HS-27A (cell line): ENCODE data around the gene STAC.

ENCODE experiments used
- DNase-seq: peaks from one replicate; pipeline ENCODE4 v3.0.0-alpha.2; 2012; ENCODE audit warnings: low read depth, missing footprints

Gene STAC, protein sequence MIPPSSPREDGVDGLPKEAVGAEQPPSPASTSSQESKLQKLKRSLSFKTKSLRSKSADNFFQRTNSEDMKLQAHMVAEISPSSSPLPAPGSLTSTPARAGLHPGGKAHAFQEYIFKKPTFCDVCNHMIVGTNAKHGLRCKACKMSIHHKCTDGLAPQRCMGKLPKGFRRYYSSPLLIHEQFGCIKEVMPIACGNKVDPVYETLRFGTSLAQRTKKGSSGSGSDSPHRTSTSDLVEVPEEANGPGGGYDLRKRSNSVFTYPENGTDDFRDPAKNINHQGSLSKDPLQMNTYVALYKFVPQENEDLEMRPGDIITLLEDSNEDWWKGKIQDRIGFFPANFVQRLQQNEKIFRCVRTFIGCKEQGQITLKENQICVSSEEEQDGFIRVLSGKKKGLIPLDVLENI

DNA sequence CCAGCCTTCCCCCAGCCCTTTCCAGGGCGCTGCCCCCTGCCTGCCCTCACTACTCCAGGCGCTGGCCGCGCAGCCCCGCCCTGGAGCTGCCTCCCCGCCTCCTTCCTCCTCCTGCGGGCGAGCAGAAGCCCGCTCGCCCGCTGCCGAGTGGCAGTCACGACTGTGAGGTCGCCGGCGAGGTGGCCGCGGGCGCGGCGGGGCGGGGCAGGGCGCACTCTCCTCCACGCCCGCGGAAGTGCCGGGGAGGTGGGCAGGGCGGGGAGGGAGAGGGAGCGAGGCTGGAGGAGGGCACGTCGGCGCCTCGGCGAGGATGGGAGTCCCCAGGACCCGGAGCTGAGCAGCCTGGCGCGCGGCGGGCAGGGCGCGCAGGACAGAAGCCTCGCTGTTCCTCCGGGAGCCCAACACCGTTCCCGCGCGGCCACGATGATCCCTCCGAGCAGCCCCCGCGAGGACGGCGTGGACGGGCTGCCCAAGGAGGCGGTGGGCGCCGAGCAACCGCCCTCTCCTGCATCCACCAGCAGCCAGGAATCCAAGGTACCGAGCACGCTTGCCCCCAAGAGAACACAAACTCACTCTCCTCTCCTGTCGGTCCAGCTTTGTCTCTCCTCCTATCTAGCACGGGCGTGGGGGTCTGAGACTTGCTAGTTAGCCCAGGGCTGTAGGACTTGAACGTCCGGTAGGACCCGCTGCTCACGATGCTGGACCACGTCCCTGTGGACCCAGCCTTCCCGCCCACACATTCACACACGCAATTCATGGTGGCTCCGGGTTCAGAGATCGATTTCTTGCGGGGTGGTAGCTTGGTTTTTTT lies at the start of gene STAC:
Gene STAC (plus strand): TSS at position 284 of the 811 bp plus-strand sequence. CDS start 140 bp downstream, at position 424.
- no peak for DNase-seq

DNA sequence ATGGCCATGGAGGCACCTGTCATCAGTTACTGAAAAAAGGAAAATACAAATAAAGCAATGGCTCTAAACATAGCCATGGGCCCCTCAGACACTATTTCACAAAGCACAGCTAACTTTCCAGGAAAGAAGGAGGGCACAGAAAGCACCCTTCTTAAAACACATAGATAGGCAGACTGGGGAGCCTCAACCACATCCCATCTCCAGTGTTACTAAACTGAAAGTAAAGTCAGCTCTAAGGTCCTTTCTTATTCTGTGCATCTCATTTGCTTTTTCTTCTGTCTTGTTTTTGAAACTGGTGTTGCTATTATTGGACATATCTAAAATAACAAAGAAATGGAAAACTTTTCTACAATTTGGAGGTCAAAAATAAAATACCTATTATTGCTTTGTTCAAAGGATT lies 48.2 kb upstream of the STAC start:
- no peak for DNase-seq

DNA sequence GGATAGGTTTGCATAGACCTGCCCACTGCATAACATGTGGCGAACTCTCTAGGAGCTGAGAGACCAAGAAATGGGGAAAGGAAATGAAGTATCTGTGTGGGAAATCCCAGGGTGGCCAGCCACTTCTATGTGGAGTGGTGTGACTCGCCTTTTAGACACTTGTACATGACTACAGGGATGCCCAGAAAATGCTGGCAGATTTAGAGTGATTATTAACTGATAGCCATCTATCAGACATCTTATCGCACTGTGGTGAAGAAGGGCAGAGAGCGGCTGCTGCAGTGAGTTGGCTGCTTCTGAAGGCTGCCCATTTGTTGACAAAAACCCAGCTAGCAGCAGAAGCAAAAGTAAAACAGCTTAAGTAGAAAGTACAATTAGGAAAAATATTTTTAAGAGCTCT lies 18.1 kb upstream of the STAC start:
- DNase-seq = no peak

DNA sequence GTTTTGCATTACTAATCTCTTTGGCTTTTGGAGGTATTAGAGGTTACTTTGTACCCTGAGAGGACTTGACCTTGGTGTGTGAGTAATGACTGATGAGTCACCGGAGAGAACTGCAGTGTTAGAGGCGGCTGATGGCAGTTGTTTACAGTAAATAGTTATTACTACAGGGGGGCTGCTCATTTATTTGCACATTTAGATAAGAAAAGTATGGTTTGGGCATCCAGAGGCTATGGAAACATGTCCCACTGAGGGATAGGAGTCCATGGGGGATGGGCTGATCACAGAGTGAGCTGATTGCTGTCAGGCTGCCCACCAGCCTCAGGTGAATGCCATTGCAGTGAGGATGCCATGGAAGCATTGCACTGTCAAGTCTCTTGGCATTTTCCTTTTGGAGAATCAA lies 17.3 kb upstream of the STAC start:
- DNase-seq = peak; percentile 82

DNA sequence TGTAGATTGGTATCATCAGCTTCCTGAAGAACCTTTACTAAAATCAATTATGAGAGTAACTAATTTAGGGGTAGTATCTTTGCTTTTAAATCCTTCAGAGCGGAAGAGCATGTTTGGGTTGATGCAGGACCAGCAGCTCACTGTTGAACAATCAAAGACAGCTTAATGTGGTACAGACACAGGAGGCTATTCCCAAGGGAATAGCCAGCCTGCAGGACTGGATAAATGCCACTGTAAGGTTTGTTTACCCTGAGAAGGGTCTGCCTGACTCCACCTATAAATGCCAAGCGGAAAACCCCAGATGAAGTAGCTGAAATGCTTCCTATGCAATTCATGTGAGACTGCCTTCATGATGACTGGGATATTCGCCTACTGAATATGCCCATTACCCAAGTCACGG lies 16.0 kb upstream of the STAC start:
- DNase-seq = no peak

DNA sequence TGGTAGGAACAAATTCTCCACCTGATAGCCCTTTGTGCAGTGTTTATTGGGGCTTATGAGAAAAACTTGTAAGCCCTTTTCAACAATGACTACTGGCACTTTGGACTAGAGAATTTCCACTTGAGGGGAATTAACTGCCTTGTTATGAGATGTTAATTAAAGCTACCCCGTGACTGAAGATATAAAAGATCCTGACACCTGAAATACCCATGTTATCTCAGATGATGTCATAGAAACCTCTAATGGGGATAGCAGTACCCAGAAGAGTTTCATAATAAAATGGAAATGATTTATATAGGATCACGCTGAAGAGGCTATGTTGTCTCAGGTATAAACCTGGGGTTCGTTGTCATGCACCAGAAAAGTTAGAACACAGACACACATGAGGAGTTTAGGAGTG lies 14.5 kb upstream of the STAC start:
- DNase-seq = no peak

DNA sequence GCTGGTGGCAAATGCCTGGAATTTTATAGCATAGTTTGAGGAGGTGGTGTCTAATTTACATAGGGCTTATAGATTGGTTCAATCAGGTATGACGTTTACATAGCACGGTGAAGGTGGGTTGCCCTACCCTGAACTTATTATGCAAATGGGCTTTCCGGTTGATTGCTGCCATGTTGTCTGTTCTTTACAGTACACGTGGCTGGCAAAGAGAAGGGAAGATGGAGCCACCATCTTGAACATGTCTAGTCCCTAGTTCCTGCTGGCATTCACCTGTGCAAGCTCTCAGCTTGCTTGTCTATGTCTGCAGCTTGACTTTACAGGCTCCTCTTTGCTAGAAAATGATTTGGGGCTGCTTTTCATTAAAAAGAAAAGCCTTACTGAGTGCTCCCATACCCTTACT lies 14.0 kb upstream of the STAC start:
- no peak for DNase-seq

DNA sequence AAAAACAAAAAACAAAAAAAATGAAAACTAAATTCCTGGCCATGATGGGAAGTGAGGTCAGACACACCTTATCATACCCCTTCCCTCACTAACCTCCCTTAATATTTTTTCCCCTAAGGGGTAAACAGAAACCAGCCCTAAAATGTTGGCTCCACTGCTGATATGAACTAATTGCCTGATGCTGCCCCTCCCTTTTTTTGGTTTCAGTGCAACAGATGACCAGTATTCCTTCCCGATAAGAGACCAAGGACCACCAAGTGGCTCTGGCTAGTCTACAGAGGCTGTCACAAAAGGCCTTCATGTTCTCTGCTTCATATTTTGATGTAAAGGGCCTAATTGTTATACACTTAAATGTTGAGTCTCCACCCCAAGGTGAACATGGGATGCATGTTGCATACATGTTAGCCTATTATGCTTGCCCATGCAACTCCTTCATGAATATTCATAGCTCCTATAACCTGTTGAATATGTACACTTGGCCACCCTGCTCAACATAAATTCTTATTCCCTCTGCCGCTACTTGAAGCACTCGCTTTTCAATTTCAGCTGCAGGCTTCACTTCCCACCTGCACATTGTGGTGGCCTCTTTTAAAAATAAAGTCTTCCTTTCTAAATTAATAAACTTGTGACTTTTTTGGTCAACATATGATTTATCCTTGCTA lies 12.3 kb upstream of the STAC start:
- DNase-seq = no peak

DNA sequence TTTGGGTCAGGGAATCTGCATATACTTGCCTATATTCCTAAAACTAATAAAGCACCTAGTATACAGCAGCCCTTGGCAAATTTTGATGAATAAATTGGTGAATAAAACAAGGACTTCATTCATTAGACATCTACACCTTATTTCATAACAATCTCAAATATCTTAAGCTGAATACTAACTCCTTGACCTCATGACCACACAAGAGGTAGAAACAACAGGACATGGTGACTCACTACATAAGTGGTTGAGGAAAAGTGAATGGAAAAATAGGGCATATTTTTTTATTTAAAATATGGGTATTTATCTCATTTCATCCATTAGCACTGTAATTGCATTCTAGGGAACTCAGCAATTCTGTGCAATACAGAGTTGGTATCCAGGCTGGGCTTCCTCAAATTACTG lies 7.8 kb upstream of the STAC start:
- no peak for DNase-seq

DNA sequence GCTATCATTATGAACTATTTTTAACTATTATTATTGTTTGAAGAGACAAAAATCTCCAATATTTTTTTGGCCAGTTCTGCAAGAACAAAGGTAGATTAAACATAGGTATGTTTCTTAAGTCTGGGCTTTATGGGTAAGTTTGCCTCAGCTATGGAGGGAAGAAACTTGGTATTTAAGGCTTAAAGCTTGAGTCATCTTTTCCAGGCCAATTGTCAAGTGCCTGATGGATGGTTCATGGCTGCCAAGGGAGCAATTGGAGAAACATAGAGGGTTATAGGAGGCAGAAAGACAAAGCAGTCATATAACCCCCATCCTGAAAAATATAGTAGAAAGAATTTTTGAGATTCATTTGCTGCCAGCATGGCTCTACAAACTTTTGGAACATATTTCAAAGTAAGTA lies 7.2 kb upstream of the STAC start:
- DNase-seq = no peak

DNA sequence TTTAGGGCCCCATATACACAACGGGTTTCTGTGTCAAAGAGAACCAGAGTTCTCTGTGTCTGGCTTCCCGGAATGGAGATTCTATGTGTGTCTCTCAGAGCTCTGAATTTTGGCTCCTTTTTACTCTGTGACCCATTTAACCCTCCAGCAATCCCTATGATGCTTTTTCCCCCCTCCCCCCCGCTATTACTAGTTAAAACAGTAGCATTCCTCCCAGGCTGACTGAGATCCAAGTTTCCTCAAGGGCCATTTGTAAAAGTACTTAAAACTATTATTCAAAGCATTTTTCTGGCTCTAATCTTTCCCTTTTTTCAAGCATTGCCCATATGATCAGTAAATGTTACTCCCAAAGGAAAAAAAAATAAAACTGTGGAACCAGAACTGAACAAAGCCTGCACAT lies 6.6 kb upstream of the STAC start:
- no peak for DNase-seq

DNA sequence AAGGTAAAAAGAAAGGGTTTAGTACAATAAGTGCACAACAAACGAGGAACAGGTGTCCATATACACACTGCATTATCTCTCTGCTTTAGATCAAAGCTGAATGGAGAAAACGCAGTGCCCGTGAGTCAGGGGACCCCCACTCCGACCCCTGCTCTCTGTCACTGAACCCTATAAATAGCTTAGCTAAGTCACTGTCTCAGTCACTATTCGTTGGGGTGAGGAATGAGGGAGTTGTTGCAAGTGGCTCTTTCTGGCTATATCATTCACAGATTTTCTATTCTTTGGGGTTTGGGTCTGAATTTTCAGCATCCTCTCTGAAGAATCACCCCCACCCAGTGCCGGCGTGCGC lies 458 bp upstream of the STAC start:
- no peak for DNase-seq

DNA sequence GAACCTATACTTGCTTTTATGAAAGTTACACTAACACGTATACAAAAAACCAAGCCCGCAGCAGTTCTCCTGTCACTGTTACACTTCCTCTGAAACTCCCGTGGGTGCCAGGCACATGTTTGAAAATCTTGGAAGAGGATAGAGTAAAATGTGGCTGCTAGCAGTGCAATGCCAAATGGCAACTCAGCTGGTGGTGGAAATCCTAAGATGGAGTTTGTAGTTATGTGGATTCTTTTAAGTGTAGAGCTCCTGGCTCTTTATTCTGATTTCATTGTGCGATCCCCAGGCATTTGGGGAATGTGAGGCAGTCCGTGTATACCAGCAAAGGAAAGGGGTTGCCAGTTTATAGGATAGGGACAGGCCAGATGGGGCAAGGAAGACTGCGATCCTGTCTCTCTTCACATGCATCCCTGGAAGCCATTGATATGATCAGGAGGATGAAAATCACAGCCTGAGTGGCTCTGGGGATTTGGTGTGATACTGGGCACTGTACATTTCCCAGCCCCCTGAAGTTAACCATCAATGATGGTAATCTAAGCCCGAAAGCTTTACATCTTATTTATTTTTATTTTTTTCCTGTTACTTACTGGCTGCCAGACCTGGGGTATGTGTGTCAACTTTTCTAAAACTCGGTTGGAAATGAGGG lies 1.1 kb downstream of the STAC start:
- DNase-seq = no peak

DNA sequence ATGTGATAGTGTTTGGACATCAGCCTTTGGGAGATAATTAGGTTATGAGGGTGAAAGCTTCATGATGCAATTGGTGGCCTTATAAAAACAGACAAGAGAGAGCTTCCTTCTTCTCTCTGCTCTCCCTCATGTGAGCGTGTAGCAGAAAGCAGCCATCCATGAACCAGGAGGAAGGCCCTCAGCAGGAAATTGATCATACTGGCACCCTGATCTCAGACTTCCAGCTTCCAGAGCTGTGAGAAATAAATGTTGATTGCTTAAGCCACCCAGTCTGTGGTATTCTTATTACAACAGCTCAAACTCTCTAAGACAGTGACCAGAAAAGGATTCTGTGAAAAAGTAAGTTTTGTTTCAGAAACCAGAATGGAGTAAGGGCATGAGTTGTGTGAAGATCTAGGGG lies 13.3 kb downstream of the STAC start:
- DNase-seq = no peak

DNA sequence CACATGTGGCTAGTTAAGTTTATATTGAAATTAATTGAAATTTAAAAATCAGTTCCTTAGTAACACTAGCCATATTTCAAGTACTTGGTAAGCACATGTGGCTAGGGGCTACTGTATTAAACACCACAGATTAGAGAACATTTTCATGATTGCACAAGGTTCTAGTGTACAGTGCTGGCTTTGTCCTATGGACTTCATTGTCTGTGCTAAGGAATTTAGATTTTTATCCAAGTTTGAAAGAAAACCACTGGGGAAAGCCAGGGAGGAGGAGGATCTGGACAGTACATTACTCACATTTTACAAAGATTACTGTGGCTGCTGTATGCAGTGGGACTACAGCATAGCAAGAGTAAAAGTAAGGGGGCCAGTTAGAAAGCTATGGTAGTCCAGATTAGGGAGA lies 13.9 kb downstream of the STAC start:
- no peak for DNase-seq

DNA sequence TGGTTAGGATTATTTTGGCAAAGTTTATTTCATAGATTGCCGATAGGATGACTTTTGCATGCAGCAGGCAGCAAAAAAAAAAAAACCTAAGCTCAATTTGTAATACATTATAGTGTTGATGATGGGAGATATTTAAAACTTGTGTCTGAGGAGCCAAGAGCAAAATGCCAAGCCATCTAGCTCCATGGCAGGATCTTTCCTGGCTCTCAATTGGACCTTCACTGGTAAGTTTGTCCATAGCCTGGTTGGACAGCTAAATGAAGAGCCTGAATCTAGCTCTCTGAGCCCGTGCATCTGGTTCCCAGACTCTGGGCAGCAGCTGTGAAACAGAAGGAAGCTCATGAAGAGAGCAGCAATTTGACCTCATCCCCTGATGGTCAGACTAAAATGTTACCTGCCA lies 17.5 kb downstream of the STAC start:
- DNase-seq = no peak

DNA sequence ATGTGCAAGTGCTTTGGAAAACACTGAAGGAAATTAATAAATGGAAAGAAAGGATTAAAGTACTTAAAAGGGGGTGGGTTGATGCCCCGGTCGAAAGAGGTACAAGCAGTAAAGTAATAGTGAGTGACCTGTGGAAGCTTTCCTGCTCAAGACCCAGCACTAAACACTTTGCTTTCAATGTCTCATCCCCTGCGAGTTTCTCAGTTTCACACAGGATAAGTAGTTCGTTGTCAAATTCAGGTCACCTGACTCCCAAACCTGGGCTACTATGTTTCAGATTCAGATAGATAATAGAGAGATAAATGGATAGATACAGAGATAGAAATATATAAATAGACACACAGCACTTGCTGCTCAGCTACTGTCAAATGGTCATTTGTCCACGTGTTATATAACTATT lies 19.6 kb downstream of the STAC start:
- no peak for DNase-seq

DNA sequence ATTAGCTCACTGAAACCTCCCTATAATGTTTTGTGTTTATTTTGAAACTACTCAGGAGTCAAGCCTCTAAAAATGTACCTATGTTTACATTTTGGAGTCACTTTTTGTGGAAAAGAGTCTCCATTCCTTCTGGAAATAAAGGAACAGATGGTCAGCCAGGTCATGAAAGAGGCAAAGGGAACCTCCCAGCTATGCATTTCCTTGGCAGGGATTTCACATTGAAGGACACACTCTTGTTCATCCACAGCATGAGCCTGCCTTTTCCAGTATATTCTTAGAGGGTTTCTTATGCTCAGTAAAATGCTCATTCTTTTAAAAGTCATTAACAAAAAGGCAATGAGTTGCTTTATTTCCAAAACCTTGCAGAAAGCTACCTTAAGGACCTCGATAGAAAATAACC lies 20.8 kb downstream of the STAC start:
- no peak for DNase-seq

DNA sequence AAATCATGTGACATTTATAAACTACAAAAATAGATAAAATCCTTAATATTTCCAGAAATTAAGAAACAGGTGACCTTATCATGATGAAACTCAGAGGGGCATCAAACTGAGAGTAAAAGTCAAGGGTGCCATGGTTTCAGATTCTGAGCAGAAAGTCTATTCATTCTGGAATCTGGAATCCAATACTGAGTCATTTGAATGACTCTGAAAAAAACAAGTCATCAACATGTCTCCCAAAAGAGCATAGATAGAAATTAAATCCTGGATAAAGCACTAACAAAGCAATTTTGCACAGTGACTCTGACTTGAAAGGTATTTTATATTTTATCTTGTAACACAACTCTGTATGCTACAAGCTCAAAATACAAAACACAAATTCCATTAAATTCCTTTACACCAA lies 23.4 kb downstream of the STAC start:
- DNase-seq = no peak

DNA sequence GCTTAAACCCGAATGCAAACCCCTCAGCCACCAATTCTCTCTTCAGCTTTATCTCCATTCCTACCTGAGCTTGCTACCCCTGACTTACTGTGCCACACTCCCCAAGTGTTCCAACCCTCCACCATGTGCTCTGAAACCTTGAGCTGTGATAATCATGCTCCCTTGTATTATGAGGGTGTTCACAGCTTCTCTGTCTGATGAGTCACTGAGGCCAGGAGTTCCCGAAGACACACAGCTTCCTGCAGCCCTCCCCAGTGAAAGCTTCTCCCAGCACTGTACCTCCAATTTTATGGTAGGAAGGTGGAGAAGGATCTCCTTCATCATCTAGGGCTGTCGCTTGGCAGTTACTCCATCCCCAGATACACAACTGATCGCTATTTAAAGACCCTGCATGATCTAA lies 24.9 kb downstream of the STAC start:
- peak; percentile 12 for DNase-seq

DNA sequence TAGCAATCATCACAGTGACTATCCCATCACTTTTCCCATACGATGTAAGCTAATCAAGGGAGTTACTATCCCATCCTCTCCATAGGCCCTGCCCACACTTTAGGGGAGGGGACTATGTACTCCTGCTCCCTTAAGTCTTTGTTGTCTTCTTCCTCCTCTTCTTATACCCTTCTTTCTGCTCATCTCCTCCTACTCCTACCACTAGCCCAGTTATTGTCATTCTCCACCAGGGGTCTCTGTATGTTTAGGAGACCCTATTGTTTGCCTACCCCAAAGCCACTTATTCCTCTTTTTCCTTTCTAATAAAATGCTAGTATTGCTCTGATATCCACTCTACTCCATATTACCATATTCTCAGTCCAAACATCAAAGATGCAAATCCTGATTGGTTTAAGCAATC lies 27.8 kb downstream of the STAC start:
- DNase-seq = no peak

DNA sequence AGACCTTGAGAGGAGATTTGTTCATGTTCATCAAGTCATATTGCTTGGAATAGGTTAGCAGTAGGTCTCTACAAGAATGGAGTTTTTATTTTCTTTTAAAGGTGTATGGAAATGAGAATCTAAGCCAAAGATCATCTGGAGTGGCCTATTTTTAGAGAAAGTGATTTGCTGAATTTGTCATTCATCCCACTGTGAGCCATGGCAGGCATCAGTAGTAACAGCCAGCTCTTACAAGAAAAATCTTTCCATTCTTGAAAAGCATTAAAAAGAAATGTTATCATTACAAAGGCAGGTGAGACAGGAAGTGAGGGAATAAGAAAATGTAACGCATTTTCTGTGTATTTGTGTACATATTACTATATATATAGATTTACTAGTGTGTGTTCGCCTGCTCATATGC lies 29.6 kb downstream of the STAC start:
- no peak for DNase-seq

DNA sequence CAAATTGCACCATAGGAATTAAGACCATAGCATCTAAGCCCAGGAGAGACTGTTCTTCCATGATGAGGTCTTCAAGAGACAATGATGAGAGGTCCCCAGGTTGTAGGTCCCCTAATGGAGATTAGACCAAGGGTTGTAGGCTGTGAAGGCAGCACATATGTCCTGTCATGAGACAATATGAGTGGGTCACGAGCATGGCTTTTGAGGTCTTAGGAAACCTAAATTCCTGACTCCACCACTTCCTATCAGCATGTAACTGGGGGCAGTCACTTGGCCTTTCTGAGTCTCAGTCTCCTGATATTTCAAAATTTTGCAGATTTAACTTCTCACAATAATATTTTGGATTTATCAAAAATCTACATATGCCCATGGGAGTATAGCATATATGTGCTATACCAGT lies 31.3 kb downstream of the STAC start:
- DNase-seq = no peak
